HG02678 (cell line): Measurements from ENCODE around the gene NCOA6.
"Not testable (repeated sequence)": the region's sequence is repeated elsewhere in the genome, so short reads cannot be mapped to it uniquely, and the experiment has no call there.

Experiments
- ATAC-seq: cut with Tn5 transposase; IDR thresholded peaks from one replicate; pipeline ENCODE4 v1.9.1; 2021; ENCODE audit warnings: mild to moderate bottlenecking, moderate library complexity; ENCODE audit not compliant: unreplicated experiment

NCOA6 gene

DNA sequence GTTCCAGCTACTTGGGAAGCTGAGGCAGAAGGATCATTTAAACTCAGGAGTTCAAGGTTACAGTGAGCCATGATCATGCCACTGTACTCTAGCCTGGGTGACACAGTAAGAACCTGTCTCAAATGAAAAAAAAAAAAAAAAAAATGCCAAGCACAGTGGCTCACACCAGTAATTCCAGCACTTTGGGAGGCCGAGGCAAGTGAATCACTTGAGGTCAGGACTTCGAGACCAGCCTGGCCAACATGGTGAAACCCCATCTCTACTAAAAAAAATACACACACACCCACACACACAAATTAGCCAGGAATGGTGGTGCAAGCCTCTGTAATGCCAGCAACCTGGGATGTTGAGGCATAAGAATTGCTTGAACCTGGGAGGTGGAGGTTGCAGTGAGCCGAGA lies 102.9 kb downstream of the NCOA6 start:
- ATAC-seq: not testable (repeated sequence)

DNA sequence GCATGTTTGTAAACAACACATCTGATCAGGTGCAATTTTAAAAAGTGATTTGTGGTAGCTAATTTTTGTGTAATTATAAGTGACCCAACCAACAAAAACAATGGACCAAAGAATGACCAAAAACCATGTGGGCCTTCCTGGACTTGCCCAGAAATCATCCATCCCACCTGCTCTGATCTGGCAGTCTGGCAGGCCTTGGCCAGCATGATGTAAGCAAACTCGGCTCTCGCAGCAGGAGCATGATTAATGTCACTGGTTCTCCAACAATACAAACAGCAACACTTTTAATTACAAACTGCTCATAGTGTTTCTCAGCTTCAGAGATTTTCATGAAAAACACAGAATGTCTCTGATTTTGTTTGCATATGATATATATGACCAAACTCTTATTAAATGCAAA lies 105.2 kb downstream of the NCOA6 start:
- ATAC-seq: no peak

GRCh38 chr20:34719242-34720017 lies 106.0 kb downstream of the NCOA6 start:
- ATAC-seq: peak; percentile 92

DNA sequence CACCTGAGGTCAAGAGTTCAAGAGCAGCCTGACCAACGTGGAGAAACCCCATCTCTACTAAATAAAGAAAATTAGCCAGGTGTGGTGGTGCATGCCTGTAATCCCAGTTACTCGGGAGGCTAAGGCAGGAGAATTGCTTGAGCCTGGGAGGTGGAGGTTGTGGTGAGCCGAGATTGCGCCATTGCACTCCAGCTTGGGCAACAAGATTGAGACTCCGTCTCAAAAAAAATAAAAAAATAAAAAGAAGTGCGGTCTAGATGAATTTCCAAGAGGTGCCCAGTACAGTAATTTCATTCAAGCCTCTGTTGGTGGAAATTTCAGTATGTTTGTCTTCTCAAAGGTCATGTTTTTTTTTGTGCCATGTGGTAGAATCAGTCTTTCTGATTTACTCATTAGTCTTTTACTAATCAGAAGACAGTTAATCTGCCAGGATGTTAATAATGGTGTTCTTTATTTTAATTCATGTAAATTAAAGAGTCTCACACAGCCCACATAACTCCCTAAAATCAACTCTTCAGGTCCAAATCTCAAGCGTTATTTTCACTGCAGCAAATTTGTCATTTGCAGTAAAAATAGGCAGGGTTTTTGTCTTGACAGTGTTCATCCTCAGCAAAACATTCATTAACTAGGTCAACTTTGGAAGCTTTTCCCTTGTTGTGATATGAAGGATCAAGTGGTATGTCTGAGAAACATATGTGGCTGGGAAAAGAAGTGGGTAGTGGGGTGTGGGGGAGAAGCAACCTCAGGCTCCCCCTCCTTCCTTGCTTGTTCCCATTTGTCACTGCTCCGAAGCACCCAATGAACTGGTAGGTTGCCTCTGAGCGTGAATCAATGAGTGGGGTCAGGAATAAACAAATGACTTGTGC lies 108.0 kb downstream of the NCOA6 start:
- ATAC-seq: no peak

GRCh38 chr20:34716921-34717229 lies 108.6 kb downstream of the NCOA6 start:
- ATAC-seq: no peak

- no peak for ATAC-seq
These were observed 110.1 kb downstream of the NCOA6 start for GRCh38 chr20:34715384-34715783.

DNA sequence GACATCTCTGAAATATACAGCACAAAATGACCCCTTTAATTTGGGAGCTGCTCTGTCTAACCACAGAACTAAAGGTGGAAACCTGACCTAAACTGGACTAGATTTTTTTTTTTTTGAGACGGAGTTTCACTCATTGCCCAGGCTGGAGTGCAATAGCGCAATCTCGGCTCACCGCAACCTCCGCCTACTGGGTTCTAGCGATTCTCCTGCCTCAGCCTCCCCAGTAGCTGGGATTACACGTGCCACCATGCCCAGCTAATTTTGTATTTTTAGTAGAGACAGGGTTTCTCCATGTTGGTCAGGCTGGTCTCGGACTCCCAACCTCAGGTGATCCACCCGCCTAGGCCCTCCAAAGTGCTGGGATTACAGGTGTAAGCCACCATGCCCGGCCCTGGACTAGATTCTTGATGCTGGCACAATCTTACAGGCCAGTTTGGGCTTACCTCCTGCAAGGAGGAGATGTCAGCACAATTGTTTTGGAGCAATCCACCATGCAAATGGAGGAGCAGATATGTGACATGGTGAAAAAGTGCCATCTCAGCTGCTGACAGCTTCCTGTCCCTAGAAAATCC lies 111.4 kb downstream of the NCOA6 start:
- ATAC-seq: not testable (repeated sequence)

DNA sequence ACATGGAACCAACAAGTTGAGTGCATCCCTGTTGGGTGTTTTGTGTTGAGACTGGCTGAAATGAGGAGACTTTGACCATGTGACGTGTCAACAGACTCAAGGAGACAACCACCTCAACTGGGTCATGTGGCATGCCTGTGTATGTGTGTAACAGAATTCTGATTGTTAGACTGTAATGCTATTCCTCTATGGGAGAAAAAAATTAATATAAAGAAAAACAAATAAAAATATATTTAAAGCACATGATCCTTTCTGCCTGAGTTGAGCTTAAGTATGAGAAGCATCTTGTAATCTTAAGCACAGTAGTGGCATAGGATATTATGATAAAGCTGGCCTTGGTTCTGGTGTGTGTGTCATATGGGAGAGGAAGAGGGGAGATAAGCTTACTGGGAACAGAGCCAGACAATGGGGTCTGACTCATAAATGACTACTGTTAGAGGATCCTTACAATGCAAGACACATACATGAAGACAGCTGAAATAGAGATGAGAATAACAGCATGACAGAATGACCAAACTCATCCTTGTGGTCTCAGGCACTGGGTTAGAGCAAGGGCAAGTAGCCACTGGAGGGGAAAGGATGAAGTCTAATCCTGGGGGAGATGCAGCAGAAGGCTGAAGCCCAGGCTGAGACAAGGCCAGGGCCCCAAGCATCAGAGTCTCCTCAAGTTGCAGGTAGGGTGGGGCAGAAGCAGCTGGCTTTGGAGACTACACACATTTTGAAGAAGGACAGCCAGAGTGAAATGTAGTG lies 112.1 kb downstream of the NCOA6 start:
- no peak for ATAC-seq

GRCh38 chr20:34712525-34713192 lies 112.8 kb downstream of the NCOA6 start:
- no peak for ATAC-seq

GRCh38 chr20:34711813-34712430 lies 113.5 kb downstream of the NCOA6 start:
- no peak for ATAC-seq

DNA sequence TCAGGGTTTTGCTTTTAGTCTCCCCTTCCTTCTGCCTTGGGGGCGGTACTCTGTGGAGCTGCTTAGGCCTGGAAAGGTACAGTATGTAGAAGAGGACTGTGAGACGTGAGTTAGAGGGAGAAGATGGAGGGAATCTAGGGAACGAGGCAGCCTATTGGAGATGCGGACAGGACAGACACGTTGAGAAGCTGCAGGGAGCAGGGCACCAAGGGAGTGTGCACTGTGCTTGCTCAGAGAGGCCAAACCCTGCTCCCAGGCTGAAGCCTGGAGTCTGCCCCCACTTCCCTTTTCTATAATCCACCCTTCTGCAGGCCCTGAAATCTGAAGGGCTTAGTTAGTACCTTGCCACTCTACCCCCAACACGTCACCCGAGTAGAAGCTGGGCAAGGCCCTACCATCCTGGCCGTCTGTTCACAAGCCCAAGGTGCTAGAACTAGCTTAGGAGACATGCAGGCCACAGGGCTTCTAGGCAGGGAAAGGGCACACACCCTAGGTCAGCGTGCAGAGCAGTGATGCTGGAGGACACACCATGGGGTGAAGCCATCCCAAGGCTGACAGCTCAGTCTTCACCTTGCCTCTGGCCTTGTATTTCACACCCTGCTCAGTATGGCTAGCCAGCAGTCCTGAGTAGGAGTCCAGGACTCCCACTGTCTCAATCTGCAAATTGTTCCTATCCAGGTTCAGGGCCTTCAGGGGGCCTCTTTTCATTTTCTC lies 114.4 kb downstream of the NCOA6 start:
- no peak for ATAC-seq

DNA sequence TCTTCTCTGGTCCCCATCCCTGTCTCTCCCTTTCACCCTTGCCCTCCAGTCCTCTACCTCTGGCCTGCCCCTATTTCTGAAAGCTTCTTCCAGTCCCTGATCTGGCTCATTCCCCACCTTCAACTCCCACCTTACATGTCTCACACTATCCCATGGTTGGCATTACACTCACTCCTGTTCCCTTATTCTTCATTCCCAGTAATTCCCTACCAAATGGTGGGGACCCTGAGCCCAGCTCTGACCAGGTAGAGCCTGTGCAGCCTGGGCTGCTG lies 114.9 kb downstream of the NCOA6 start:
- ATAC-seq: no peak

DNA sequence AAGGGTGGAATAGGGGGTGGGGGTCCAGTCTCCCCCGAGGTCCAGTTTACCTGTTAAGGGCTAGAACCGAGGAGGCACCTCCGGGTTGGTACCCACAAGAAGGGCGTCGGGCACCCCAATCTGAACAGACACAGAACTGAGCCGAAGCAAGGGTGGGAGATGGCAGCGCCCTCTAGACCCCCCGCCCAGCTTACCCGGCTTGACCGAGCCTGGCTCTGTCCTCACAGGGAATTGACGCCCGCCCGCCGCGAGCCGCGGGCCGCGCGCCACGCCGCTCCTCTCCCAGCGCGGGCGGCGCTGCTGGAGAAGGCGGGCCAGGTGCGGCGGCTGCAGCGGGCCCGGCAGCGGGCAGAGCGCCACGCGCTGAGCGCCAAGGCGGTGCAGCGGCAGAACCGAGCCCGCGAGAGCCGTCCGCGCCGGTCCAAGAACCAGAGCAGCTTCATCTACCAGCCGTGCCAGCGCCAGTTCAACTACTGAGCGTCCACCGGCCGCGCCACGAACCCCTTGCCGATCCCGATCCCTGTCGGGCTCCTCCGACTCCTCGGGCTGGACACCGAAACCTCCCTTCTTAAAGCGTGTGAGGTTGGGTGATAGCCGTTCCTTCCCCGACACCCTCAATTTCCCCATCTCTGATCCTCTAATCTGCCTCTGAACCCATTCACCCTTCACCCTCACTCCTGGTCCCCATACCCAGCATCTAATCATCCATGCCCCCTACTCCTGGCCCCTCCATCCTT lies 115.5 kb downstream of the NCOA6 start:
- peak; percentile 45 for ATAC-seq

DNA sequence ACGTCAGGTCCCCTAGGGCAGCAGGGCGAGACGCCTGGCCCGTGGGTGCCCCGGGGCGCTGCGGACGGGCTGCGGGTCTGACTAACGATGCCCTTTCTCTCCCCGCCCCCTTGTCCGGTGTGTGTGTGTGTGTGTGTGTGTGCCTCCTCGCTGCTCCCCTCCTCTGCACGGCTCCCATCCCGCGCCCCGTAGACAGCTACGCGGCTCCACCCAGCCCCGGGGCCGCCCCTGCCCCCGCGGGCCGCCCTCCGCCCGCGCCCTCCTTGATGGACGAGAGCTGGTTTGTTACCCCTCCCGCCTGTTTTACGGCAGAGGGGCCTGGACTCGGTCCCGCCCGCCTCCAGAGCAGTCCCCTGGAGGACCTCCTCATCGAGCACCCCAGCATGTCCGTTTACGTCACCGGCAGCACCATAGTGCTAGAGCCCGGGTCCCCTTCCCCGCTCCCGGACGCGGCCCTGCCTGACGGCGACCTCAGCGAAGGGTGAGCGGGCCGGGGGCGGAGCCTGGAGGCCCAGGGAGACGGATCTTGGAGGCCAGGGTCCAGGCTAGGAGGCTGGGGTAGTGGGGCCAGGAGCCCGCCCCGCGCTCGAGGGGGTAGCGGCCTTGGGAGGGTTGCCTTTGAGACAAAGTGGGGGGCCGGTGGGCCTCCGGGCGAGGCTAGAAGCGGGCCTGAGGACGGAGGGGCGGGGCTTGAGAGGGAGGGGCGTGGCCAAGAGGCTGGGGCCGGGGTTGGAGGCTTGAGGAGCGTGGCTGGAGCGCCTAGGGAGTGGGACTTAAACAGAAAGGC lies 116.2 kb downstream of the NCOA6 start:
- peak; percentile 52 for ATAC-seq

DNA sequence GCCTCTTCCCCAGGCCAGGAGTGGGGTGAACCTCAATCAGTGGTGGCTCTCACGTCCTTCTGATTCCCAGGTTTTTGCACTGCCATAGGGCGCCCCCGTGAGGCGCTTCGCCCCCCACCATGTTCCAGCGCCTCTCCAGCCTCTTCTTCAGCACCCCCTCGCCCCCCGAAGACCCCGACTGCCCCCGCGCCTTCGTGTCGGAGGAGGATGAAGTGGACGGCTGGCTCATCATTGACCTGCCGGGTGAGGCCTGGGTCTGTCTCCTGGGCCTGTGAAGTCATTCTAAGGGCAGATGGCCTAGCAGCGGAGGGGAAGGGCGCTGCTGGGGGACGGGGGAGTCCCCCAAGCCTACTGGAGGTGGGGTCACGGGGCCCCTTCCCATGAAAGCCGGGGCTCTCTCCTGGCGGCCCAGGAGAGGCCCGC lies 116.8 kb downstream of the NCOA6 start:
- no peak for ATAC-seq

GRCh38 chr20:34706912-34707784 lies 118.3 kb downstream of the NCOA6 start:
- ATAC-seq: no peak

DNA sequence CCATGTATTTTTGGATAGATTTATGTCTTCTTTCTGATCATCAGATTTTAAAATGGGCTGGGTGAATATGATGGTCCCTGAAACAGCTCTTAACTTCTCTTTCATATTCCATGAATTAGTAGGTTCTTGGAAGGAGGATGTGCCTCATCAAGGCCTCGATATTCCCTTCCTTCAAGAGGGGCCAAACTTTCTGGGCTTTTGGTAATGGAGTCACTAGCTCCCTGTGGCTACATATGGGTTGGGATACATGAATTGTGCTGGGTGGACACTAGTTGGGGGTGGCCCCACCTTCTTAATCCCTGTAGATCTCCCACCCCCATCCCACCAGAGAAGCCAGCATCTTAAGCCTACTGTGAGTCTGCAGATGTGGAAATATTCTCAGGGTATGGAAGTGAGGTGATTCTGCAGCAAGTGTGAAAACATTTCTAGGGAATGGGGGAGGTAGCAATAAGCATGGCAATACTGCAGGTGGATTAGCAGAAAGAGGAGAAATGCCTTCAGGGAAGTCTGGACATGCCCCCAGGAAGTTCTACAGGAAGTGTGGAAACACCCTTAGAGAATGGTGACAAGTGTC lies 119.1 kb downstream of the NCOA6 start:
- ATAC-seq: no peak
